Activated T-cell treated with anti-CD3 and anti-CD28 coated beads, Interleukin-2, amount 50 U/mL, for 24 hours (primary cell): ENCODE measurements around the gene ETF1.
A peak's percentile ranks its signal among the peaks of the same experiment; 100 is the strongest.

Experiments used
- DNase-seq: peaks from one replicate; pipeline ENCODE4 v3.0.0-alpha.2; 2020
- H3K27ac Mint-ChIP-seq: 2 replicates; pipeline ENCODE4 v1.8.0; 2020; ENCODE audit warnings: mild to moderate bottlenecking, mixed read lengths
- H3K27me3 Mint-ChIP-seq: 2 replicates; pipeline ENCODE4 v1.8.0; 2020; ENCODE audit warnings: mixed read lengths
- H3K36me3 Mint-ChIP-seq: 2 replicates; pipeline ENCODE4 v1.8.0; 2020; ENCODE audit warnings: low read depth, mixed read lengths
- H3K4me1 Mint-ChIP-seq: 2 replicates; pipeline ENCODE4 v1.8.0; 2020; ENCODE audit warnings: low read depth, mixed read lengths
- H3K4me3 Mint-ChIP-seq: 2 replicates; pipeline ENCODE4 v1.8.0; 2020; ENCODE audit warnings: mild to moderate bottlenecking, moderate library complexity, mixed read lengths
- H3K9me3 Mint-ChIP-seq: 2 replicates; pipeline ENCODE4 v1.8.0; 2020; ENCODE audit warnings: mixed read lengths

Gene ETF1

DNA sequence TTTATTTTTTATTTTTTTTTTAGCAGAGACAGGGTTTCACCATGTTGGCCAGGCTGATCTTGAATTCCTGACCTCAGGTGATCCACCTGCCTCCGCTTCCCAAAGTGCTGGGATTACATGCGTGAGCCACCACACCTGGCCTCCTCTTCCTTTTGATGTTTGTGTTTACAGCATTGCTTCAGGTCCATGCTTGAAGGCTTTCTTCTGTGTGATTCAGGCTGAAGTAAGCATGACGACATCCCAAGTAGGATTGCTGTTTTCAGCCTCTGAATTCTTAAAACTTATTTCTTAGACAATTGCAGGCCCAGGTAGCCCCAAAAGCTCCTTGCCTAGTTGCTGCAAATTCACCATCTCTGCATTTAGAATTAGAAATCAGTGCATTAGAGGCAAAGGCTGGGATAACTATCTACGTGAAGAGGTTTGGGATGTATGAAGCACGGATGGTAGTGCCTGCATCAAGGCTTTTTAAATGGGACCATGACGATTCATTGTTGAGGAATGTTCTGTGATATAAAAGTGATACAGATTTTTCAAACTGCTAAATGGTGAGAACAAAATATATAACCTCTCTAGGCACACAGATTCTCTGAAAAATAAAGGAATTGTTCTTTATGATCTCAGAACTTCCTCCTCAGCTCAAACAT is 3.0 kb upstream of the ETF1 start:
- Mint-ChIP-seq H3K27me3 (no peaks in the 10 kb centered on the region), H3K4me3 (peak overlapping the region; percentile 98), H3K36me3 (peaks cover 75% of the 10 kb centered on the region), H3K9me3 (no peaks in the 10 kb centered on the region), H3K27ac (peak overlapping the region; percentile 74), H3K4me1 (peaks cover 56% of the 10 kb centered on the region)
- DNase-seq: no peak

DNA sequence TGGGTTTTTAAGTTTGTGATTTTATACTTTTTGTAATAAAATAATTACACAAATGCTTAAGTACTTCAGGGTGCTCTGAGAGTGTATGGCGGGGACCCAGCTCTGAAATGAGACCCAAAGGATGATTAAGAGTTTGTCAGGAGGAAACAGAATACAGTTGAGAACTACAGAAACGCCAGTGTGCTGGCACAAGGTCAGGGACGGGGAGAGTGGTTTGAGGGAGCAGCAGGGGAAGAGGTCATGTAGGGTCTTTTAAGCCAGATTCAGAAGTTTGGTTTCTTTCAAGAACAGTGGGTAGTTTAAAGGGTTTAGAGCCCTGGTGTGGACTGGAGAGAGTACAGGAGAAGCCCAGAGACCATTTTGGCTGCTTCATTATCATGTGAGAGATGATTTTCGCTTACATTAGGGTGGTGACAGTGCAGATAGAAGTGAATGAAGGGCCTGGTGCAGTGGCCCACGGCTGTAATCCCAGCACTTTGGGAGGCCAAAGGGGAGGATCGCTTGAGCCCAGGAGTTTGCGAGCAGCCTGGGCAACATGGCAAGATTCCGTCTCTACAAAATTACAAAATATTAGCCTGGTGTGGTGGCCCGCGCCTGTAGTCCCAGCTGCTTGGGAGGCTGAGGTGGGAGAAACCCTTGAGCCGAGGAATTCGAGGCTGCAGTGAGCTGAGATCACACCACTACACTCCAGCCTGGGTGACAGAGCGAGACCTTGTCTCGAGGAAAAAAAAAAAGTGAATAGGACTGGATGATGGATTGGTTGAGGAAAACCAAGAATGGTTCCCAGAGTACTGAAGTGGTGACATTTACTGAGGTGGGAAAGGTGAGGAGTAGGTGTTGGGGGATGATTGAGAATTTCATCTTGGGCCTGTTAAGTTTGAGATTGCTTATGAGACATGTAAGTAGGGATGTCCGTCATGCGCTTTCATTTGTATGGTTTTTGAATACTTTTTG is 1.4 kb upstream of the ETF1 start:
- peaks cover 83% of the 10 kb centered on the region for H3K36me3 Mint-ChIP-seq
- H3K9me3 Mint-ChIP-seq: no peaks in the 10 kb centered on the region
- peak overlapping the region; percentile 99 for H3K27ac Mint-ChIP-seq
- peak overlapping the region; percentile 98 for H3K4me3 Mint-ChIP-seq
- peaks cover 69% of the 10 kb centered on the region for H3K4me1 Mint-ChIP-seq
- no peaks in the 10 kb centered on the region for H3K27me3 Mint-ChIP-seq
- peak; percentile 43 for DNase-seq

DNA sequence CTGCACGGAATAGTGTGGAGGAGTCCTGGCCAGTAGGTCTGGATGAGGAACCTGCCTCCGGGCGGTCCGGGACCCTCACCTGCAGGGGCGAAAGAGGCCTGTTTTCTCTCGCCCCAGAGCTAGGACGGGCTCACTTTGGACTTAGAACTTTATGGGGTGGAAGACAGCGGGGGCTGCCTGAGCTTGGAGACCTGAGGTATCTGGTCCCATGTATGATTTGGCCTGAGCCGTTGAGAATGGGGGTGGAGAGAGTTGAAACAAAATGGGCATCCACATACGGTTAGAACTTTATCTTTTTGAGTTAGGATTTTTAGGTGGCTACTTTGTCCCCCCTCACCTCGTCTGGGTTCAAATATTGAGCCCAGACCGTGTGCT is 681 bp upstream of the ETF1 start:
- H3K4me1 Mint-ChIP-seq: peaks cover 72% of the 10 kb centered on the region
- H3K9me3 Mint-ChIP-seq: no peaks in the 10 kb centered on the region
- peak overlapping the region; percentile 99 for H3K27ac Mint-ChIP-seq
- DNase-seq: no peak
- peaks cover 85% of the 10 kb centered on the region for H3K36me3 Mint-ChIP-seq
- H3K27me3 Mint-ChIP-seq: no peaks in the 10 kb centered on the region
- peak overlapping the region; percentile 98 for H3K4me3 Mint-ChIP-seq

DNA sequence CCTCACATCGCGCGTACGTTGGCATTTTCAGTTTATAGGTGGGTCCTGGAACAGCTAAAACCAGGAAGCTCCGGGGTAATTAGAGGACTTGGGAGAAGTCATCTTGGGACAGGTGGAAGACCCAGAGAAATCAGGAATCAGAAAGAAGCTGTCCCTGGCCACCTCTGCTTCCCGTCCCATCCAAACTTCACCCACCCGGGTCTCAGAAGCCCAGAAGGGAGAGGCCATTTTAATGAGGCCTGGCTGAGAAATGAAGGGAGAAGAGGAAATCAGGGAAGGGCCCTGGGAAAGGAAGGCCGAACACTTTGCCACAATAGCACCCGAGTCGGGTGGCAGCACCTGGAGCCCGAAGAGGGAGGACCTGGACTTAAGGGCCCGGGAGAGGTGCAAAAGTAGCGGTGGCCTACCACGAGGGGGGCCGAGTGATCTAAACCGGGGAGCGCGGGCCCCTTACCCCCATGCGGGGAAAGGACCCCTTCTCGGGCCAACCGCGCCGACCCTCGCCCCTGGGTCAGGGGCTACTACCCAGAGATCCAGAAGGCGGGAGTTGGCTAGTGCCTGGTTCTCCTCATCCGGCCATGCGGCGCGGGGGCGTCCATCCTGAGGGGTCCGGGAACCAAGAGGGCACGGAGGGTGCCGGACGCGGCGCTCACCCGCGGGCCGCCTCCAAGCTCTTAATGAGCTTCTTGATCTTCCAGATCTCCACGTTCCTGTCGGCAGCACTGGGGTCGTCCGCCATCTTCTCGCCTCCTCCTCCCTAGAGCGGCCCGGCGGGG is 668 bp downstream of the ETF1 start:
- H3K27ac Mint-ChIP-seq: peak overlapping the region; percentile 99
- no peaks in the 10 kb centered on the region for H3K9me3 Mint-ChIP-seq
- no peaks in the 10 kb centered on the region for H3K27me3 Mint-ChIP-seq
- no peak for DNase-seq
- H3K36me3 Mint-ChIP-seq: peaks cover 84% of the 10 kb centered on the region
- H3K4me1 Mint-ChIP-seq: peaks cover 65% of the 10 kb centered on the region
- peak overlapping the region; percentile 98 for H3K4me3 Mint-ChIP-seq

DNA sequence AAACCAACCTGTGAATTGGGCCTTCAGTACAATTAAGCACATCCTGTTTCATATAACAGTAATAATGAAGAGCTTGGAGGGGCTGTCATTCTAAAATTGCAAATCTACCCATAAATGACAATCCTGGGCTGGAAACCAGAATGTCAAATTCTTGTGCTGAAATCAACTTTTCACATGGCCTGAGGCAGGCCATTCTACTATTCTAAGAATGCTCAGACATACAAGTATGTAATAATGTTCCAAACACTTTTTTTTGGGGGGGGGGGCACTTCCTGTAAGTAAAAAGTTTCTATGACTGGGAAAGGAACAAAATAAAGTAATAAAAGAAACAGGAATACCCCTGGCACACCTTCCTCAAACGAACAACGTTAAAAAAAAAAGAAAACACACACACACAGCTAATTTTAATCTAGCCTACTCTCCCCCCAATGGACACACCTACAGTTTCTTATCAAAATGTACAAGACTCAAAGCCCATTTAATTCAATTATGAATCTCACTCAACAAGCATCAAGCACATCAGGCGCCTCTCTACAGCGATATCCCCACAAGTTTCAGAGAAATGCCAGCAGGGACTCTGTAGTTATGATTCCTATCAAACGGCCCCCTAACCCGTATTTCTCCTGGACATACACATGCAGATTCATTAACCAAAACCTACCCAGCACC is 1.4 kb downstream of the ETF1 start:
- peak overlapping the region; percentile 98 for H3K4me3 Mint-ChIP-seq
- no peaks in the 10 kb centered on the region for H3K9me3 Mint-ChIP-seq
- H3K27me3 Mint-ChIP-seq: no peaks in the 10 kb centered on the region
- peaks cover 91% of the 10 kb centered on the region for H3K36me3 Mint-ChIP-seq
- peaks cover 69% of the 10 kb centered on the region for H3K4me1 Mint-ChIP-seq
- no peak for DNase-seq
- H3K27ac Mint-ChIP-seq: peak overlapping the region; percentile 99

DNA sequence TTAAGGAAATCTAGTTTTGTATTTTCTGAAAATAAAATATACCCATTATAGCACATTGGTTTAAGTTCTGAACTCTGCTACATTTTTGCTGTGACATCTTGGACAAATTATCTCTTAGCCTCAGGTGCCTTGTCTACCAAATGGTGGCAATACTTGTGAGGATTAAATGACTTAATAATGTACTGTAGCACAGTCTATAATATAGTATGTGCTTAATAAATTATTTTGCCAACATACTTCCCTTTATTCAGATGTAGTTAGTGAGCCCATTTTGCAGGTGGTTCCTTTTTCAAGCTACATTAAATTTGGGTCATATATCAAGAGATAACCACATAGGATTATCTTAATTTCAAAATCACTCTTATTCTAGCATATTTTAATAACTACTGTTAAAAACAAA is 3.2 kb downstream of the ETF1 start:
- DNase-seq: no peak
- H3K4me3 Mint-ChIP-seq: peak overlapping the region; percentile 98
- peak overlapping the region; percentile 80 for H3K27ac Mint-ChIP-seq
- H3K4me1 Mint-ChIP-seq: peaks cover 62% of the 10 kb centered on the region
- no peaks in the 10 kb centered on the region for H3K27me3 Mint-ChIP-seq
- H3K9me3 Mint-ChIP-seq: no peaks in the 10 kb centered on the region
- peaks cover 88% of the 10 kb centered on the region for H3K36me3 Mint-ChIP-seq

DNA sequence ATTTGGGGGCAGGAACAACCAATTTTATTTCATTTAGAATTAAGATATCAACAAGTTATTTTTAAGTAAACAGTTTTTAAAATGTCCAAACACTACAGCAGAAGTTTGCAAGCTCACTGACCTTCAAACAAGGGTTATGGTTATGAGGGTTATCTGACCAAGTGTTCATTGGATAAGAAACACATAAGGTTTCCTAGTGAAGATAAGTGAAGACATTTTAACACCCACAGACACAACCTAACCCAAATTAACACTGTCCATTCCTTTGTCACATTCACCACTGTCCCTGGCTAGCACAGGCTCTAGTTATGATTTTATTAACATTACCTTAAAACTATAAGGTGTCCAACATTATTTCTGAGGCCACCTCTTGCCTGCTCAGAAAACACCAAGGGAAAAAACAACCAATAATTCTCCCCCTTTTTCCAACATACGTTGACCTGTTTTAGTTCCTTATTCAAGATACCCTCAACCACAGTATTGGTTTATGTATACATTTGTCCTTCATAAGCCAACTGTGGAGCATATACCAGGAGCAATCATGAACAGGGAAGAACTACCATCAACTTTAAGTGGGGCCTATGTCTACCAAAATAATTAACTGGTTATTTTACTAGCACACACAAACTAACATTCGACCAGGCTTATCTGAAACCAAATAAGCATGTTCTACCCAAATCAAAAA is 4.0 kb downstream of the ETF1 start:
- no peaks in the 10 kb centered on the region for H3K27me3 Mint-ChIP-seq
- peak overlapping the region; percentile 64 for H3K27ac Mint-ChIP-seq
- DNase-seq: no peak
- H3K36me3 Mint-ChIP-seq: peaks cover 88% of the 10 kb centered on the region
- H3K9me3 Mint-ChIP-seq: no peaks in the 10 kb centered on the region
- H3K4me3 Mint-ChIP-seq: peak overlapping the region; percentile 15
- H3K4me1 Mint-ChIP-seq: peaks cover 63% of the 10 kb centered on the region

DNA sequence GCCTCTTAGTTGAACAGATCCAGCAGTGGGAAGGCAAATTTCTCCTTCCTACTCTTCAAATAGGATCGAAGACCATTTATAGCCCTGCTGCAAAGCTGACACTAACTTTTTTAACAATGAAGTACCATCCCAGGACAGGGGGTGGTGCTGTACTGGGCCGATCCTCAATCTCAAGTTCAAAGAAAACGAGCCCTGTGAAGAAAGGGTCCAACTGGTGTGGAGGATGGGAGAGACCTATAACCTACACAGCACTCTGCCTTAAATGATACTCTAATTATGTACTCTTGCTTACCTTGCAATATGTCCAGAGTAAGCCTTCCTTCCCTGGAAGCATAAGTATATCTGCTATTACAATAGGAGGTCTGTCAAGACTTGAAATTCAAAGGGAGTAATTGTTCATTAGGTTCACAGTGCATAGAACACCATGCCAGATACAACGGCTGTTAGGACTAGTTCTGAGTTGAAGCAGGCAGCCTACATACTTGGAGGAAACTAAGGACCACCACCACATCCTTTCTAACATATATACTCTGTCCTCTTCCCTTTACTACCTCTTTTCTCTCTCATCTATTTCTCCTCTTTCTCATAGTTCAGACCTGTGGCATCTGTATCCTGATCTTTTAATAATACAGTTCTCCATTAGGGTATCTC is 6.2 kb downstream of the ETF1 start:
- peaks cover 77% of the 10 kb centered on the region for H3K4me1 Mint-ChIP-seq
- no peaks in the 10 kb centered on the region for H3K27me3 Mint-ChIP-seq
- no peak for DNase-seq
- H3K4me3 Mint-ChIP-seq: no peak overlapping the region
- H3K9me3 Mint-ChIP-seq: no peaks in the 10 kb centered on the region
- H3K36me3 Mint-ChIP-seq: peaks cover 90% of the 10 kb centered on the region
- H3K27ac Mint-ChIP-seq: peak overlapping the region; percentile 67

DNA sequence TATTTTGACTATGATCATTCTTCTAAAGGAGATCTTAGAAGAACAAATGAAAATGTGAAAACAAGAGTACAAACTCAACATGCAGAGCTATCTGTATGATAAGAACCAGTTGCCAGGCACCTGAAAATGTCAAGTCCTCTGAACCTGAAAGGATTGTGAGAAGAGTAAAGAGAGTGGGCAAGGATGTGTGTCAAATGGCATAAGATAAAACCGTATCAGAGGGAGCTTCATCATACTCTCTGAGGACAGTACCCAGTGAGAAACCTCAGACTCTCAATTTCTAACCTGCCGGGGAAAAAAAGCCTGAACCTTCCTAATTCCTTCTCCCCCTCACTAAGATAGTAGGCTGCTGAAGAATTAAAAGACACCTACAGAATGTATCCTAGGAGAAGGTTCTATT is 6.8 kb downstream of the ETF1 start:
- Mint-ChIP-seq H3K36me3 (peaks cover 89% of the 10 kb centered on the region), H3K27me3 (no peaks in the 10 kb centered on the region), H3K4me3 (no peak overlapping the region), H3K4me1 (peaks cover 76% of the 10 kb centered on the region), H3K27ac (peak overlapping the region; percentile 61), H3K9me3 (no peaks in the 10 kb centered on the region)
- DNase-seq: no peak

DNA sequence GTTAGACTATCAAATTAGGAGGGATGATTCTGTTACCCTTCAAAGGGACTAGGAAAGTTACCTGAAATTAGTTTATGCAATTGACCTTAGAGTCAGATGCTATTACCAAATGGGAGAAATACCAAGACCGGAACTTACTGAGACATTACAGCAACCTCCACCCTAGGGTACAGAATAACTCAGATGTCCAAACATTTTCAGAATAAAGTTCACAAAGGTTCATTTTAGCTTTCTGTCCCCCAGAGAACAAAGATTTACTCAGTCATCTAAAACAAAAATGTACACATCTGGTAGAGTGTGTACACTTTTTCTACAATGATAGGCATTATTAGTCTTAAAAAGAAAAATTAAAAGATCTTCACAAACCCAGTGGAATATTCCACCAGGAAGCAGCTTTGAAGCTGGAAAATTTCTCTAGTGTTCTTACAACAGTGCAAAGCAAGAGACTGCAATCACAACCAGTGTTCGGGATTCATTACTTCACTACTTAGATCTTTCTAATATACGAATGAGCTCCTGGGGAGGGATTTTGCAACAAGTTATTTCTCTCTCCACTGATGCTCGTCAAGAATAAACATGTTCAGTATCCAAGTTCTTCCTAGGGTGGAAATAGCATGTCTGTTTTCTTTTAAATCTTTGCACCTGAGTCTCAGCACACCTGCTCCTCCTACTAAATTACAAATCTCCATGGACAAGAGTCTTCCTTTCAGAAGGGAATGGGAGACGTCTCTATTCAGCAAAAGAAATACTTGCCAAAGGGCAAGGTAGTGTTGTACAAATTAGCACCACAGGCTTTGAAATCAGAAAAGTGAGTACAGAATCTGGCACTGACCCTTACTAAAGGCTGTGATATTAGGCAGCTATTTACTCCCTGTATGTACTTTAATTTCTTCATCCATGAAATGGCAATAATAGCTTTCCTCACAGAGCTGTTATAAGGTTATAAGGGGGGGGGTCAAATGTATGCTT is 8.8 kb downstream of the ETF1 start:
- H3K36me3 Mint-ChIP-seq: peaks cover 89% of the 10 kb centered on the region
- no peak overlapping the region for H3K4me3 Mint-ChIP-seq
- H3K9me3 Mint-ChIP-seq: no peaks in the 10 kb centered on the region
- no peak for DNase-seq
- peaks cover 70% of the 10 kb centered on the region for H3K4me1 Mint-ChIP-seq
- H3K27me3 Mint-ChIP-seq: no peaks in the 10 kb centered on the region
- H3K27ac Mint-ChIP-seq: peak overlapping the region; percentile 61

DNA sequence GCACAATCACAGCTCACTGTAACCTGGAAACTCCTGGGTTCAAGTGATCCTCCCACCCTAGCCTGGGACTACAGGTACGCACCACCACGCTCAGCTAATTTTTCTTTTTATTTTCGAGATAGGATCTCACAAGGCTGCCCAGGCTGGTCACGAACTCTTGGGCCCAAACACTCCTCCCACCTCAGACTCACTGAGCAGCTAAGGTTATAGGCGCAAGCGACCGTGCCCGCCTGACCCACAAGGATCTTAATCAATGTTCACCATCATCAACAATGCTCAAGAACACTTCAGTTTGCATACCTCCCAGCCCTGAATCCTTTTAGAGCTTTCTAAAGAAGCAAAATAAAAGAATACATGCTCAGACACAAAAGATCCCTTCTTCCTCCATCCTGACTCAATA is 13.2 kb downstream of the ETF1 start:
- H3K27ac Mint-ChIP-seq: peak overlapping the region; percentile 37
- peaks cover 72% of the 10 kb centered on the region for H3K4me1 Mint-ChIP-seq
- peaks cover 94% of the 10 kb centered on the region for H3K36me3 Mint-ChIP-seq
- no peaks in the 10 kb centered on the region for H3K9me3 Mint-ChIP-seq
- no peaks in the 10 kb centered on the region for H3K27me3 Mint-ChIP-seq
- H3K4me3 Mint-ChIP-seq: no peak overlapping the region
- no peak for DNase-seq

DNA sequence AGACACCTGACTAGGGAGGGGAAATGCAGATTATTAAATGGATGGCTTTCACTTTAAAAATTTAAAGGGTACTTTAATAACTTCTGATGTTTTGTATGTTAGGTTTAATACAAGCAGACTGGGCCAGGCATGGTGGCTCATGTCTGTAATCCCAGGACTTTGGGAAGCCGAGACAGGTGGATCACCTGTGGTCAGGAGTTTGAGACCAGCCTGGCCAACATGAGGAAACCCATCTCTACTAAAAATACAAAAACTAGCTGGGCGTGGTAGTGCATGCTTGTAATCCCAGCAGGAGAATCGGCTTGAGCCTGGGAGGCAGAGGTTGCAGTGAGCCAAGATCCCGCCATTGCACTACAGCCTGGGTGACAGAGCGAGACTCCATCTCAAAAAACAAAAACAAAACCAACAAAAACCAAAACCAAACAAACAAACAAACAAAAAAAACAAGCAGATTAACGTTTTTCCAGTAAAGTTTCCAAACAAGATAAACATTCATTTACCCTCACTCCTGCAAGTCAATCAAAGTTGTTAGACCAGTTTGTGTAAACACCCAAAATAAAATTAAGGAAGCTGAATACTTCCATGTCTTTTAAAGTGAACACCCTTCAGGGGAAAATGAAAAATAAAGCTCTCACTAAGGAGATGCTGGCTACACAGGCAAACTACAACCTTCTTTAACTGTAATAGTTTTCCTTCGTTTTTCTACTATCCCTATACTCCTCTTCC is 14.1 kb downstream of the ETF1 start:
- H3K9me3 Mint-ChIP-seq: no peaks in the 10 kb centered on the region

More for the DNA sequence above, 14.1 kb downstream of the ETF1 start:
- Mint-ChIP-seq H3K4me1 (peaks cover 65% of the 10 kb centered on the region), H3K36me3 (peaks cover 92% of the 10 kb centered on the region), H3K4me3 (no peak overlapping the region), H3K27me3 (no peaks in the 10 kb centered on the region), H3K27ac (no peak overlapping the region)
- DNase-seq: no peak
